Endothelial cell of umbilical vein (primary cell): ENCODE measurements around the gene UBAC1. TPM values are rescaled to one million over a fixed set of nuclear protein-coding genes. Genes with fewer than 3 reads are reported as not detected.

Experiments used
- BruUV-seq: library from RNA; stranded (reverse); fragments of 400-500 nt; replicated peaks from 2 replicates; lab custom pipeline; 2021; lab: Mats Ljungman, UMichigan
- CTCF ChIA-PET: fragments of 300-600, 350-600 bp; sonication (Branson Sonifier 250); formaldehyde crosslinking; loops from one replicate; lab custom pipeline; 2021; ENCODE audit warnings: antibody characterized with exemption, inconsistent platforms; lab: Charles Lee
- POLR2A ChIA-PET: fragments of 300-600, 350-600 bp; sonication (Branson Sonifier 250); formaldehyde crosslinking; loops from one replicate; lab custom pipeline; 2021; ENCODE audit warnings: antibody characterized with exemption, inconsistent platforms; lab: Charles Lee
- DNase-seq: peaks from one replicate; pipeline ENCODE4 v3.0.0-alpha.2; 2011; ENCODE audit warnings: low read depth, low spot score
- FAIRE-seq: peaks from 2 replicates; lab custom pipeline; 2011; peaks lifted over from hg19 to GRCh38; lab: Jason Lieb, UNC
- H2AFZ ChIP-seq: 2 replicates; pipeline ENCODE4 v1.6.0; 2012; ENCODE audit warnings: low read depth, low read length, control low read depth, inconsistent platforms
- H3K27ac ChIP-seq: 2 replicates; pipeline ENCODE4 v1.5.1; 2011; ENCODE audit warnings: low read depth, mild to moderate bottlenecking, control low read depth, low read length, moderate library complexity; ENCODE audit not compliant: insufficient read depth
- H3K27me3 ChIP-seq, 2 experiments: 2 replicates each; pipeline versions ENCODE4 v1.6.0 to v1.6.1; 2011; ENCODE audit warnings: low read length in 2 of 2, mixed read lengths in 1 of 2; ENCODE audit not compliant: control insufficient read depth in 2 of 2, insufficient read depth in 2 of 2
- H3K36me3 ChIP-seq, 2 experiments: 2 replicates in 1 of 2; 3 replicates in 1 of 2; pipeline ENCODE4 v1.5.1; 2011; ENCODE audit warnings: low read length in 2 of 2, mild to moderate bottlenecking in 1 of 2, moderate library complexity in 1 of 2; ENCODE audit not compliant: control insufficient read depth in 2 of 2, insufficient read depth in 2 of 2; ENCODE audit errors: extremely low read depth in 1 of 2
- H3K4me1 ChIP-seq: 3 replicates; pipeline ENCODE4 v1.5.1; 2011; ENCODE audit warnings: mild to moderate bottlenecking, low read length; ENCODE audit not compliant: control insufficient read depth, insufficient read depth; ENCODE audit errors: extremely low read depth
- H3K4me2 ChIP-seq: 2 replicates; pipeline ENCODE4 v1.6.1; 2011; ENCODE audit warnings: low read length, control low read depth, mixed read lengths; ENCODE audit not compliant: insufficient read depth
- H3K4me3 ChIP-seq, 3 experiments: fragments of 200-600 bp in 1 of 3; sonication (generic), shearing (Covaris generic) in 1 of 3; replicated peaks in 1 of 3; 2 replicates each; pipeline ENCODE4 v1.5.1; 2011 to 2016; ENCODE audit warnings: control low read depth in 3 of 3, low read length in 3 of 3, mild to moderate bottlenecking in 2 of 3, inconsistent platforms in 1 of 3, low read depth in 1 of 3, moderate library complexity in 1 of 3; ENCODE audit not compliant: insufficient read depth in 1 of 3
- H3K79me2 ChIP-seq: 2 replicates; pipeline ENCODE4 v1.6.0; 2012; ENCODE audit warnings: low read length, inconsistent platforms; ENCODE audit not compliant: control insufficient read depth, insufficient read depth
- H3K9ac ChIP-seq: replicated peaks from 2 replicates; pipeline ENCODE3; 2011; ENCODE audit warnings: low read length, control low read depth; ENCODE audit not compliant: insufficient read depth; ENCODE audit errors: extremely low read depth
- H3K9me1 ChIP-seq: replicated peaks from 3 replicates; pipeline ENCODE4 v1.6.0; 2011; ENCODE audit warnings: mild to moderate bottlenecking, low read length; ENCODE audit not compliant: control insufficient read depth, insufficient read depth; ENCODE audit errors: extremely low read depth
- H3K9me3 ChIP-seq: replicated peaks from 2 replicates; pipeline ENCODE4 v1.5.1; 2012; ENCODE audit warnings: low read length, inconsistent platforms; ENCODE audit not compliant: control insufficient read depth, insufficient read depth
- H4K20me1 ChIP-seq: replicated peaks from 2 replicates; pipeline ENCODE3; 2011; ENCODE audit warnings: mild to moderate bottlenecking, low read length; ENCODE audit not compliant: control insufficient read depth, insufficient read depth; ENCODE audit errors: extremely low read depth
- EZH2 ChIP-seq: IDR thresholded peaks from 2 replicates; pipeline ENCODE4 v1.6.1; 2012; ENCODE audit warnings: borderline replicate concordance, low read depth, mild to moderate bottlenecking, moderate library complexity, low read length, inconsistent platforms; ENCODE audit not compliant: severe bottlenecking
- GATA2 ChIP-seq: IDR thresholded peaks from 2 replicates; pipeline ENCODE4 v1.7.0; 2011; ENCODE audit warnings: low read depth, mild to moderate bottlenecking, moderate library complexity, mixed read lengths, low read length; ENCODE audit not compliant: insufficient read length, insufficient read depth
- JUN ChIP-seq: IDR thresholded peaks from 2 replicates; pipeline ENCODE4 v1.6.1; 2011; ENCODE audit warnings: borderline replicate concordance, low read depth; ENCODE audit not compliant: insufficient read length, insufficient read depth
- MAX ChIP-seq: IDR thresholded peaks from 2 replicates; pipeline ENCODE4 v1.6.1; 2011; ENCODE audit not compliant: insufficient read depth, insufficient read length
- MYC ChIP-seq: IDR thresholded peaks from one replicate; pipeline ENCODE4 v1.6.1; 2011; ENCODE audit warnings: mild to moderate bottlenecking, low read depth, low read length
- POLR2A ChIP-seq: IDR thresholded peaks from 2 replicates; pipeline ENCODE4 v1.6.1; 2012; ENCODE audit warnings: low read depth, mild to moderate bottlenecking, control low read depth, low read length
- dilution Hi-C: fragments of 300-500 bp; cut with MboI; formaldehyde crosslinking; loops from one replicate; pipeline ENCODE4 v1.15.0; 2019; ENCODE audit warnings: low sequenced_read_pairs; ENCODE audit not compliant: extremely low pct_ligation_motif_present
- intact Hi-C: fragments of 100-400 bp; cut with micrococcal nuclease; formaldehyde crosslinking; loops from one replicate; pipeline ENCODE4 v1.10.0; 2022
- polyA plus RNA-seq, 4 experiments: library from polyadenylated mRNA; depleted of rRNA in 3 of 4; stranded (reverse) in 3 of 4; unstranded in 1 of 4; fragments of >200 nt; gene quantifications; 2 replicates each; pipeline versions ENCODE4 v1.2.1 to v1.2.3, GENCODE V29; 2011 to 2012; ENCODE audit warnings: missing spikeins in 1 of 4
- total RNA-seq: library from RNA; stranded (reverse); gene quantifications from 2 replicates; pipeline ENCODE4 v1.2.3, GENCODE V29; 2021

The UBAC1 gene
- total and polyA plus RNA-seq, 2 donors (not counting 3 experiments of a cell fraction or from before 2014, with no cell fraction given), result 39.5 to 56.7 TPM

DNA sequence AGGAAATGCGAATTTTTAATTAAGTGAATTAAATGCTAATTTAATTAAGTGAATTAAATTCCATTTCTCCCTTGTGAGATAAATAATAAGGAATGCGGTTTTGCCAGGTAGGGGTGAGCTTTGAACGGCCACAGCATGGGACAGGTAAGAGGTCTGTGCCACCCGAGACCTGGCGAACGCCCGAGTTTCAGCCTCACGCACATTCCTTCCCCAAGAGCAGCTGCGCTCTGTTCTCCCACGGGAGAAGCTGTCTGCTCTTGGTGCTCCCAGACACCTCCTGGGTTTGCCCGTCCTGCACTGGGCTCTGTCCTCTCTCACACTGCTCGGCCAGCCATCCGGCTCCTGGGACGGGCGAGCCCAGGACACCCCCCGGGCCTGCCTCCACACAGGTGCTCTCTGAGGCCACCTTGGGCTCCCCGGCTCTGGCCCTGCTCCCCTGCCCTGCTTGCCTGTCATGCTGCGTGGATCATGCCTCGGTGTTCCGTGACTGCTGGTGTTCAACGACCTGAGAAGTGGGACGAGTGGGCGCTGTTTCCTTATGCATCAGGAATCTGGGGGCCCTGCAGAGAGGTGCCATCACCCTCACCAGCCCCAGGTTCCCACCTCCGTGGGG, 40.1 kb downstream of the UBAC1 start:
- Histone ChIP-seq H3K79me2 (no peaks in the 10 kb centered on the region), H3K36me3 (no peaks in the 10 kb centered on the region), H2AFZ (no peak overlapping the region), H3K27ac (no peak overlapping the region), H3K4me2 (no peak overlapping the region), H3K27me3 (no peaks in the 10 kb centered on the region), H3K4me1 (no peaks in the 10 kb centered on the region), H3K9me1 (no peaks in the 10 kb centered on the region), H3K9ac (no peak overlapping the region), H4K20me1 (no peaks in the 10 kb centered on the region), H3K9me3 (peaks cover 2% of the 10 kb centered on the region), H3K4me3 (no peak overlapping the region)
- no peak for FAIRE-seq
- intact Hi-C loops, result loop anchor here (10.0 kb wide), 1 partner anchor 316 kb away; no protein-coding TSS in a partner anchor
- CTCF ChIA-PET, result interaction anchor here (1.0 kb wide), 1 partner anchor 14 kb away, joined by 3 read pairs; no protein-coding TSS in a partner anchor
- TF ChIP-seq EZH2, result no peak
- no peak for TF ChIP-seq MAX
- no peak for TF ChIP-seq POLR2A
- no peak for TF ChIP-seq JUN
- no peak for TF ChIP-seq GATA2
- no peak for TF ChIP-seq MYC
- no peak for DNase-seq
- BruUV-seq, result no TSS peak
- dilution Hi-C loops, result no loop called here
- POLR2A ChIA-PET, result no interaction called here

GRCh38 chr9:135920256-135920930, 40.8 kb downstream of the UBAC1 start:
- ChIA-PET POLR2A (no interaction called here), CTCF (interaction anchor here (1.0 kb wide), 1 partner anchor 15 kb away, joined by 3 read pairs; no protein-coding TSS in a partner anchor)
- H3K4me1 ChIP-seq, result no peaks in the 10 kb centered on the region
- FAIRE-seq (no peak), DNase-seq (no peak)
- BruUV-seq, result no TSS peak
- dilution Hi-C loops, result no loop called here
- no peaks in the 10 kb centered on the region for H3K27me3 ChIP-seq
- no peaks in the 10 kb centered on the region for H3K9me1 ChIP-seq
- no peak overlapping the region for H3K9ac ChIP-seq
- no peaks in the 10 kb centered on the region for H3K79me2 ChIP-seq
- no peaks in the 10 kb centered on the region for H4K20me1 ChIP-seq
- intact Hi-C loops, result loop anchor here (10.0 kb wide), 1 partner anchor 316 kb away; no protein-coding TSS in a partner anchor
- no peak for TF ChIP-seq JUN
- no peak for TF ChIP-seq GATA2
- TF ChIP-seq MYC, result no peak
- H3K4me2 ChIP-seq, result no peak overlapping the region
- no peak overlapping the region for H2AFZ ChIP-seq
- H3K27ac ChIP-seq, result no peak overlapping the region
- no peak overlapping the region for H3K4me3 ChIP-seq
- no peaks in the 10 kb centered on the region for H3K36me3 ChIP-seq
- peaks cover 5% of the 10 kb centered on the region for H3K9me3 ChIP-seq
